GM12878 (cell line): Measurements from ENCODE around the gene FGD5. TPM values are rescaled to one million over a fixed set of nuclear protein-coding genes. Genes with fewer than 3 reads are reported as not detected.

Experiments
- ATAC-seq: fragments of 200-7000 bp; cut with Tn5 transposase; 3 replicates; pipeline ENCODE4 v1.9.1; 2020; ENCODE audit warnings: mild to moderate bottlenecking, moderate library complexity
- BruUV-seq: library from RNA; stranded (reverse); fragments of 400-500 nt; replicated peaks from 2 replicates; lab custom pipeline; 2021; lab: Mats Ljungman, UMichigan
- CTCF ChIA-PET: fragments of 300-600 bp; sonication (Branson Sonifier 250); formaldehyde crosslinking; extraction: SDS; loops from one replicate; lab custom pipeline; 2021; ENCODE audit warnings: inconsistent platforms; lab: Yijun Ruan, JAX
- POLR2A ChIA-PET: fragments of 350-600 bp; formaldehyde crosslinking; extraction: SDS; loops from one replicate; lab custom pipeline; 2021; ENCODE audit warnings: inconsistent platforms; lab: Charles Lee
- RAD21 ChIA-PET: fragments of 300-600 bp; sonication (Branson Sonifier 250); formaldehyde crosslinking; loops from one replicate; lab custom pipeline; 2023; ENCODE audit warnings: antibody characterized with exemption; ENCODE audit not compliant: unreplicated experiment; lab: Charles Lee
- SMC1A ChIA-PET: fragments of 300-600 bp; sonication (Branson Sonifier 250); formaldehyde crosslinking; loops from one replicate; lab custom pipeline; 2023; ENCODE audit not compliant: unreplicated experiment, uncharacterized antibody; lab: Charles Lee
- DNase-seq: peaks from one replicate; pipeline ENCODE4 v3.0.0-alpha.2; 2011; ENCODE audit warnings: low read depth, low spot score
- FAIRE-seq: peaks from 3 replicates; lab custom pipeline; 2011; peaks lifted over from hg19 to GRCh38; lab: Jason Lieb, UNC
- H2AFZ ChIP-seq: 2 replicates; pipeline ENCODE4 v1.6.0; 2011; ENCODE audit warnings: low read depth, low read length, control low read depth; ENCODE audit not compliant: control insufficient read depth
- H3K27ac ChIP-seq: 2 replicates; pipeline ENCODE4 v1.5.1; 2011; ENCODE audit warnings: control low read depth; ENCODE audit not compliant: control insufficient read depth, insufficient read depth
- H3K27me3 ChIP-seq, 2 experiments: replicated peaks in 1 of 2; 2 replicates each; pipeline versions ENCODE4 v1.6.0 to v1.6.1; 2011; ENCODE audit warnings: low read length in 1 of 2; ENCODE audit not compliant: control insufficient read depth in 2 of 2, insufficient read depth in 2 of 2
- H3K36me3 ChIP-seq, 2 experiments: 2 replicates each; pipeline ENCODE4 v1.5.1; 2011; ENCODE audit warnings: low read length in 1 of 2; ENCODE audit not compliant: control insufficient read depth in 2 of 2, insufficient read depth in 2 of 2
- H3K4me1 ChIP-seq: 2 replicates; pipeline ENCODE4 v1.6.1; 2011; ENCODE audit warnings: mild to moderate bottlenecking, low read length, moderate library complexity, mixed read lengths; ENCODE audit not compliant: control insufficient read depth, insufficient read depth
- H3K4me2 ChIP-seq: 2 replicates; pipeline ENCODE4 v1.6.0; 2011; ENCODE audit warnings: control low read depth; ENCODE audit not compliant: control insufficient read depth, insufficient read depth
- H3K4me3 ChIP-seq: fragments of 200-600 bp; sonication (generic); 2 replicates; pipeline ENCODE4 v1.5.1; 2016
- H3K79me2 ChIP-seq: 2 replicates; pipeline ENCODE4 v1.6.0; 2011; ENCODE audit warnings: low read length; ENCODE audit not compliant: control insufficient read depth, insufficient read depth
- H3K9ac ChIP-seq: 2 replicates; pipeline ENCODE4 v1.8.0; 2011; ENCODE audit warnings: low read length, control low read depth, mixed read lengths; ENCODE audit not compliant: control insufficient read depth, insufficient read depth
- H3K9me3 ChIP-seq: replicated peaks from 3 replicates; pipeline ENCODE4 v1.5.1; 2011; ENCODE audit warnings: mild to moderate bottlenecking, low read length; ENCODE audit not compliant: control insufficient read depth, insufficient read depth
- H4K20me1 ChIP-seq: 2 replicates; pipeline ENCODE4 v1.6.0; 2011; ENCODE audit not compliant: control insufficient read depth, insufficient read depth
- CHD2 ChIP-seq: IDR thresholded peaks from 2 replicates; pipeline ENCODE4 v1.6.1; 2011; ENCODE audit warnings: low read depth, low read length, improper control_type of control experiment, borderline replicate concordance
- ETV6 ChIP-seq, 2 experiments: fragments of 450-650 bp in 1 of 2; IDR thresholded peaks in 1 of 2; conservative IDR thresholded peaks in 1 of 2; 2 replicates each; pipeline ENCODE4 v1.6.1; 2014; ENCODE audit warnings: antibody characterized with exemption in 1 of 2, borderline replicate concordance in 1 of 2, low read depth in 1 of 2, mild to moderate bottlenecking in 1 of 2, moderate library complexity in 1 of 2
- FOXK2 ChIP-seq: fragments of 450-650 bp; IDR thresholded peaks from 2 replicates; pipeline ENCODE4 v1.6.1; 2017; ENCODE audit warnings: mild to moderate bottlenecking, moderate library complexity
- NR2C2 ChIP-seq: IDR thresholded peaks from 2 replicates; pipeline ENCODE4 v1.6.1; 2011; ENCODE audit warnings: borderline replicate concordance, low read depth; ENCODE audit not compliant: control insufficient read depth, insufficient read length
- POLR2A ChIP-seq: IDR thresholded peaks from 2 replicates; pipeline ENCODE4 v1.6.1; 2011; ENCODE audit warnings: low read depth, mild to moderate bottlenecking, low read length
- WGBS: methylation state at CpG from one replicate; pipeline ENCODE4 v1.1.6; 2016; ENCODE audit warnings: low lambda C conversion rate; ENCODE audit not compliant: insufficient replicate concordance, insufficient coverage; ENCODE audit errors: missing lambda C conversion rate; 5-methylcytosine and 5-hydroxymethylcytosine counted together
- in situ Hi-C: fragments of 300-500 bp; cut with MboI; formaldehyde crosslinking; loops from 9 replicates; pipeline ENCODE4 v1.14.3; 2018; ENCODE audit warnings: mixed read lengths
- intact Hi-C: fragments of 100-400 bp; cut with micrococcal nuclease; formaldehyde crosslinking; loops from one replicate; pipeline ENCODE4 v1.14.2; 2022; ENCODE audit not compliant: unreplicated experiment
- polyA plus RNA-seq, 11 experiments: library from polyadenylated mRNA; depleted of rRNA in 4 of 11; unstranded in 6 of 11; stranded (reverse) in 5 of 11; fragments of >200 nt; fragmentation: Nextera tagmentation in 4 of 11; fragmentation: Illumina TruSeq in 1 of 11; extraction: Ambion mirVana in 4 of 11; extraction: Trizol in 1 of 11; gene quantifications; 1 replicate in 1 of 11; 2 replicates in 10 of 11; pipeline versions ENCODE4 v1.2.1 to v1.2.3, GENCODE V29; 2011 to 2016; ENCODE audit warnings: inconsistent platforms in 2 of 11, missing spikeins in 2 of 11, low read depth in 1 of 11
- total RNA-seq, 4 experiments: library from RNA; depleted of rRNA in 3 of 4; stranded (reverse); fragments of >200 nt in 3 of 4; fragmentation: Illumina TruSeq in 1 of 4; extraction: Trizol in 1 of 4; gene quantifications; 2 replicates each; pipeline versions ENCODE4 v1.2.1 to v1.2.3, GENCODE V29; 2013 to 2021

FGD5 gene
- total and polyA plus RNA-seq, 10 of the 15 experiments (the other 5 are each of a cell fraction or from before 2014, with no cell fraction given), result 0.03 to 0.13 (median 0.11) TPM; not detected in 3

DNA sequence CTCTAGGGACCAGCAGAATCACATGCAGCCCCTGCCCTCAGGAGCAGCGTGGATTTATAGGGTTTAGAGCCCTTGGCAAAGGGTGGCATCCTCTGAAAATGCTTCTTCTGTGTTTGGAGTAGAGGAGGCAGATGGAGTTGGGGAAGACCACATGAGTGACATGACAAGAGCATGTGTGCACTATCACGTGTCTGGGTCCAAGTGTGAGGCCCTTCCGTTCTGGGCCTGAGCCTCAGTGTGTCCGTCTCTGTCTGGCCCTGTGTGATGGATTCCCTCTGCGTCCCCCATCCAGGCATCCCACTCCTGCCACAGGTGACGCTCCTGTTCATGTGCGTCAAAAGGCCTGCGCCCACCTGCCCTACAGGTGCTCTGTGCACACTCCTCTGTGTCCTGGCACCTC, 30.1 kb downstream of the FGD5 start (continued):
- TF ChIP-seq POLR2A, result no peak

- H3K79me2 ChIP-seq, result no peaks in the 10 kb centered on the region
- H3K4me1 ChIP-seq, result peaks cover 6% of the 10 kb centered on the region; the same call in 1 of the 2 replicates
- in situ Hi-C loops (no loop called here), intact Hi-C loops (no loop called here)
- DNase-seq, result no peak
- H4K20me1 ChIP-seq, result no peaks in the 10 kb centered on the region
- no peak overlapping the region for H3K4me3 ChIP-seq
- FAIRE-seq, result no peak
- H3K36me3 ChIP-seq, result no peaks in the 10 kb centered on the region
- ATAC-seq, result no peak
- no peak overlapping the region for H2AFZ ChIP-seq
- TF ChIP-seq NR2C2, result no peak
- no peak for TF ChIP-seq FOXK2
- no peak for TF ChIP-seq CHD2
- TF ChIP-seq ETV6 (conservative IDR thresholded peaks at IDR 0.05 in 1 of 2, IDR thresholded peaks at IDR 0.05 in 1 of 2; ENCODE audit: borderline replicate concordance in 1 of 2, low read depth in 1 of 2), result no peak
- ChIA-PET CTCF (interaction anchor here (1.6 kb wide), 1 partner anchor 12 kb away, joined by 4 read pairs; no protein-coding TSS in a partner anchor), SMC1A (interaction anchor here (0.6 kb wide), 2 partner anchors 69 to 219 kb away, joined by 3 read pairs; no protein-coding TSS in a partner anchor), POLR2A (no interaction called here), RAD21 (no interaction called here)
- no peak overlapping the region for H3K9ac ChIP-seq
- 10% methylated on average over 5 of the region's 5 CpGs for WGBS
- no peak overlapping the region for H3K27ac ChIP-seq
- no peak overlapping the region for H3K4me2 ChIP-seq
- no TSS peak for BruUV-seq
- H3K9me3 ChIP-seq, result no peaks in the 10 kb centered on the region
- peaks cover 0 to under 1% of the 10 kb centered on the region in 2 experiments; a peak in 2 of 4 replicates for H3K27me3 ChIP-seq
Measured at GRCh38 chr3:14849638-14850230, 31.0 kb downstream of the FGD5 start.
